GM19468 (cell line): Measurements from ENCODE around the gene PLA2G2A.

Source experiments
- ATAC-seq: cut with Tn5 transposase; IDR thresholded peaks from one replicate; pipeline ENCODE4 v1.9.1; 2021; ENCODE audit warnings: mild to moderate bottlenecking, moderate library complexity, moderate number of reproducible peaks; ENCODE audit not compliant: unreplicated experiment; ENCODE audit errors: extremely low read depth

The PLA2G2A gene

DNA sequence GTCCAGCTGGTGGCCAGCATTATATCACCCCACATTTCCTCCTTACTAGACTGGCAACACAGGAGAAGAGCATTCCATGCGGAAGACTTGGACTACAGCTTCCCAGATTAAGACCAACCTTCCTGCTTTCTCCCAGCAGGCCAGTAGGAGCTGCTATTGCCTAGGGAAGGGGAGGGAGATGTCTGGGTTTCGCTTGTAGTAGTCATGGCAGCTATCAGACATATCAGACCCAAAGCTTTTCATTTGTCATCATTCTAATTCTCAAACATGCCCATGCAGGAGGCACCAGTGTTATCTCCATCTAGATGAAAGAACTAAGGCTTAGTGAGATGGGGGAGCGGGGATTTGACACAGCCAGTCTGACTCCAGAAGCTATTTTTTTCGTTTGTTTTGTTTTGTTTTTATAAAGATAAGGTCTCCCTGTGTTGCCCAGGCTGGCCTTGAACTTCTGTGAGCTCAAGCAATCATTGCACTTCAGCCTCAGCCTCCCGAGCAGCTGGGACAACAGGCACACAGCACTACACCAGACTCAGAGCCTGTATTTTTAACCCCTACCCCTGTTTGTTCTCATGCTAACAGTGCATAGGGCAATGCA, 4.5 kb downstream of the PLA2G2A start:
- ATAC-seq: no peak

DNA sequence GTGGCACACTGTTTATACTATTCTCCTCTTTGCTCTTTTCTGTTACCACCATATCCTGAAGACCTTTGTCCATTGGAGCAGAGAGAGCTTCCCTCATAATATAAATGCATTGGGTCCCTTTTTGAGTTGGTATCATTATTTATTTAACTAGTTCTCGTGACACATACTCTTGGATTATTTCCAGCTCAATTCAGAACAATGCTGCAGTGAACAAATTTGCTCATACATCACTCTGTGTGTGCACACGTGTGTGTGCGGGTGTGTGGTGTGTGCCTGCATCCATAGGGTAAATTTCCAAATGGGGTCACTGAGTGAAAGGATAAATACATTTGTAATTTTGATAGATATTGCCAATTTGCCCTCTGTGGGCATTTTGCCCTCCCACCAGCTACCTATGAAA, 5.8 kb downstream of the PLA2G2A start:
- ATAC-seq: no peak

GRCh38 chr1:19971664-19972063, 7.8 kb downstream of the PLA2G2A start:
- ATAC-seq: no peak

GRCh38 chr1:19969898-19970660, 9.3 kb downstream of the PLA2G2A start:
- ATAC-seq: no peak

DNA sequence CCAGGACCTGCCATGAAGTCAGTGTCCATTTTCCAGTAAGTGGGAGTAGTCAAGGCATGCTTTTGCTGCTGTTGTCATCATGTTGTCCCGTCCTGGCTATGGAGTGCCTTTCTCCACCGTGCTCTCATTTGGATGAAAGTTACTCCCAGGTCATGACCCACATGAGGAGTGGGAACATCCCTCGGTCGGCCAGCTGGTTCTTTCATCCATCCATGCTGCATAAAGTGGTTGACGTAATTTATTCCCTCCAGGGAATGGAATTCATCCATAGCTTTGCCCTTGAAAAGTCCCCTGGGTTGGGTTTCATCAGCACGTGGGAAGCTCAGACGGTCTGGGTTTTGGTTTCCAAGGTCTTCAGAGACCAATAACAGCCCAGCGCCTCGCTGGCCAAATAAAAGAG, 11.6 kb downstream of the PLA2G2A start:
- ATAC-seq: no peak

GRCh38 chr1:19964542-19964941, 14.9 kb downstream of the PLA2G2A start:
- ATAC-seq: no peak

- no peak for ATAC-seq
These were observed 15.8 kb downstream of the PLA2G2A start for GRCh38 chr1:19963636-19964035.

DNA sequence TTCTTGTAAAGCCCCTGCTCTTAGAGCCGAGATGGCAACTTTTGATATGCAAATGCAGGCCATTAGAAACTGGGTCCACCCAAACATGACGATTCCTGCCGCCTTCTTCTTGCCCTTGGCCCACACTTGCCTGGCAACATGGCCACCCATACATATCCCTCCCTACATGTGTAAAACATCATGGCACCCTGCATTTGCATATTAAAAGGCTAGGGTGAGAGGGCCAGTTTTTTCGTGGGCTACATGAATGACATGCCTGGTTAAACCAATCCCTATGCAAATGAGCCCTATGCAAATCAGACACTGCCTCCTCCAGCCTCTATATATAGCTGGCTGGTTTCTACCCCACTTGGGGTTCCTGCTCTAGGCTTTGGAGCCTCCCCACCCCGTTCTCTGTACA, 18.8 kb downstream of the PLA2G2A start:
- no peak for ATAC-seq

DNA sequence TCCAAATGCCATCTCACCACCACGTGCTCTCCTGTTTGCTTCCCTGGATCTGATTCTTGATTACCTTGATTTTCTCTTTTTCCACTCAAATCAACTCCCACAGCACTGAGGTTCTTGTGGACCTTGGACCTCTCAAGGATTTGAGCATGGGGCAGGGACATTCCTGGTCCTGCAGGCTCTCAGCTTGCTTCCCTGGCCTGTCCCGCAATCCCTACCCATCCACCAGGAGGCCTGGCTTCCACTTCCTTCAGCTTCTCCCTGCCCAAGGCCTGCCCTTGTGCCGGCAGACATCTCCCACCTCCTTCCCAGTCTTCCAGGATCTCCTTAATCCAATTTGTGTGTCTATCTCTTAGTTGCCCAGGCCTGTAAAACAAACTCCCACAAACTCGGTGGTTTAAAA, 21.6 kb downstream of the PLA2G2A start:
- no peak for ATAC-seq

- ATAC-seq: no peak
These were observed 23.8 kb downstream of the PLA2G2A start for GRCh38 chr1:19955534-19956170.

DNA sequence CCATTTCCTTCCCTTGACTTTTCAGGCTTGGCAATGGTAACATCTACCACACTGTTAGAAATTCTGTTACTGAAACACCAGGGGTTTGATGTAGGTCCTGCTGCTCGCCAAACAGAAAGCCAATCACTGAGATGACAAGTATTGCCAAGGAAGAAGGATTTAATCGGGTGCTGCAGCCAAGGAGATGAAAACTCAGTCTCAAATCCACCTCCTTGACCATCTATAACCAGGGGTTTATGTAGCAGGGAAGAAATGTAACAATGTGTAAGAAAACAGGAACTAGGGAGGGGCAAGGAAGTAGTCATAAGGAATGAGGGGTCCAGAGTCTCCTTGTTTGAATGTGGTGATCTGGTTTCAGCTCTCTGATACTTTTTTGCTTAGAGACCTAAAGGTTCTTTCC, 25.4 kb downstream of the PLA2G2A start:
- ATAC-seq: no peak

GRCh38 chr1:19949016-19949415, 30.4 kb downstream of the PLA2G2A start:
- ATAC-seq: no peak

- ATAC-seq: no peak
These were observed 32.4 kb downstream of the PLA2G2A start for GRCh38 chr1:19946971-19947370.

- no peak for ATAC-seq
These were observed 33.1 kb downstream of the PLA2G2A start for GRCh38 chr1:19946331-19946751.

GRCh38 chr1:19945914-19946313, 33.5 kb downstream of the PLA2G2A start:
- no peak for ATAC-seq

GRCh38 chr1:19942657-19943056, 36.8 kb downstream of the PLA2G2A start:
- no peak for ATAC-seq

DNA sequence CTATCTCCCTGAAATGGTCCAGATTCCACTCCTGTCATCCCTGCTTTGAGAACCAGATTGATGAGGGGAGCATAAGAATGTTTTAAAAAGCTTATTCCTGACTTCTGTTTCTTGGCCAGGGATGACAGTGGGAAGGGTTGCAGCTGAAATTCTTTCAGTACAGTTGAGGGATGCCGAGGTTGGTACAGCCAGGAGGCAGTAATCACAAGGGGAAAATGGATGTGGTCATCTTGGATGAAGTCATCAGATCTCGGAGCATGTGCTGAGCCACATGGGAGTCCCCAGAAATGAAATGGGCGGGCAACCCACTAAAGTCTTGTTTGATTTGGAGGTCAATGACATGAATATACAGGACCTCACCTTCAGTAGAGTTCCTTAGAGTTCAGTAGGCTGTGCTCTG, 37.3 kb downstream of the PLA2G2A start:
- no peak for ATAC-seq

DNA sequence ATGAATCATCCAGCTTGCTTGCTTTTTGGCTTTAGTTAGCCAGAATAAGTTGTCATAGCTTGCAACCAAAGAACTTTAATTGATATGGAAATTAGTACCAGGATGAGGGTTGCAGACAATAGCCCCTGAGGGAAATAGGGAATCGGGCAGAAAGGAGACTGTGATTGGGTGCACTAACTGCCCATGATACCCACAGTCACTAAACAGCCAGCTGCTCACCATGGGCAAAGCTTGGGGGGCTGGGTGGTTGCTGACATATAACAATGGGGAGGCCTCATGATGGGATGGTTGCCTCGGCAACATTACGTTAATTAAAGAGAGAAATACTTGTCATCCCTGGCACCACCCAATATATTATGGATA, 38.2 kb downstream of the PLA2G2A start:
- ATAC-seq: no peak

DNA sequence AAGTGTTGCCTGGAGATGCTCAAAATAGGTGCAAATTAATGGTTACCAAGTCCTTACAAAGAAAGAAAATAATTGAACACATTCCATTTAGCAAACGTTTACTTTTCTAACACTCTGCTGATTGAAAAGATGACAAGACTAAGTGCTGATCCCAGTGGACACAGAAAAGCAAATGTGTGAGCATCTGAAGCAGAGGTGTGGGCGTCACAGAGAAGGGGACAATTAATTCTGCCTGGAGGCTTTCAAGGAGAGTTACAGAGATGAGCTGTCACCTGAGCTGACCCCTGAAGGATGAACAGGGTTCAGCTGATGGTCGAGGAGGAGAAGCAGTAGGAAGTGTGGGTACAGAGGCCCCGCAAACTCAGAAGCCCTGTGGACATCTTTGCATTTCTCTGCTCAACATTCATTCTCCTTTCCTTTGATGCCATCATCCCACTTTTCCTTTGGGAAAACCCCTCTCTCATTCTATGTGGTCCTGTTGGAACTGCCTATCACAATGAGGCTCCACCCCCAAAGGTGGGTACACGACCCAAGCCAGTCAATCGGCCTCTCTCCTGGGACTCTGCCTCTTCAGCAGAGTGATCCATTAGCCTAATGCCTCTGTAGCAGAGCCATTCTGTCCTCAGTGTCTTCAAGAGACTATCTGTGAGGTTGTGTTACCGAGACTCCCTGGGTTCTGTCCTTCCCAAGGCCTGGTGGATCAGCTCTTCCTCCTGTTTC, 38.8 kb downstream of the PLA2G2A start:
- ATAC-seq: no peak

DNA sequence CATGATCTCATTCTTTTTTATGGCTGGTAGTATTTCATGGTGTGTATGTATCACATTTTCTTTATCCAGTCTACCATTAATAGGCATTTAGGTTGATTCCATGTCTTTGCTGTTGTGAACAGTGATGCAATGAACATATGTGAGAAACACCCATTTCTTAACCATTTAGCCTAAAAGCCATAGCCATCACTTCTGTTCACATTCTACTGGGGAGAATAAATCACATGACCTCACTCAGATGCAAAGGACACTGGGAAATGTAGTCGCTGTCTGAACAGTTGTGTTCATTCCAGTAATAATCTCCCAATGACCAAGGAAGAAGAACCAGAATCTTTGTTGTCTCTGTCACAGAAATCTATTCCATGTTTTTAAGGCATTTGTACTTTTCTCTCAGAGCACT, 40.9 kb downstream of the PLA2G2A start:
- no peak for ATAC-seq
